HG02759 (cell line): ENCODE measurements around the gene GALNT16.
"Not testable (repeated sequence)": the region's sequence is repeated elsewhere in the genome, so short reads cannot be mapped to it uniquely, and the experiment has no call there.

Experiments used
- ATAC-seq: cut with Tn5 transposase; IDR thresholded peaks from one replicate; pipeline ENCODE4 v1.9.1; 2021; ENCODE audit warnings: mild to moderate bottlenecking, moderate library complexity; ENCODE audit not compliant: unreplicated experiment

The GALNT16 gene

GRCh38 chr14:69358233-69358963, 98.4 kb downstream of the GALNT16 start:
- no peak for ATAC-seq

- ATAC-seq = no peak
These were observed 99.0 kb downstream of the GALNT16 start for GRCh38 chr14:69358966-69359365.

GRCh38 chr14:69360438-69361108, 100.6 kb downstream of the GALNT16 start:
- ATAC-seq = no peak

GRCh38 chr14:69363055-69363454, 103.1 kb downstream of the GALNT16 start:
- no peak for ATAC-seq

- no peak for ATAC-seq
These were observed 104.0 kb downstream of the GALNT16 start for GRCh38 chr14:69363964-69364363.

GRCh38 chr14:69364378-69364777, 104.4 kb downstream of the GALNT16 start:
- no peak for ATAC-seq

GRCh38 chr14:69366069-69366468, 106.1 kb downstream of the GALNT16 start:
- ATAC-seq = no peak

GRCh38 chr14:69366761-69367160, 106.8 kb downstream of the GALNT16 start:
- no peak for ATAC-seq

GRCh38 chr14:69368381-69368780, 108.4 kb downstream of the GALNT16 start:
- no peak for ATAC-seq

GRCh38 chr14:69370061-69370460, 110.1 kb downstream of the GALNT16 start:
- ATAC-seq = no peak

- no peak for ATAC-seq
These were observed 112.2 kb downstream of the GALNT16 start for GRCh38 chr14:69372146-69372545.

- ATAC-seq = no peak
These were observed 113.1 kb downstream of the GALNT16 start for GRCh38 chr14:69373104-69373503.

GRCh38 chr14:69374235-69374634, 114.3 kb downstream of the GALNT16 start:
- ATAC-seq = no peak

- ATAC-seq = no peak
These were observed 115.2 kb downstream of the GALNT16 start for GRCh38 chr14:69375182-69375581.

GRCh38 chr14:69375722-69376121, 115.8 kb downstream of the GALNT16 start:
- no peak for ATAC-seq

- no peak for ATAC-seq
These were observed 116.5 kb downstream of the GALNT16 start for GRCh38 chr14:69376439-69376838.

GRCh38 chr14:69378274-69378673, 118.3 kb downstream of the GALNT16 start:
- ATAC-seq = no peak

GRCh38 chr14:69387311-69387710, 127.4 kb downstream of the GALNT16 start:
- no peak for ATAC-seq

- ATAC-seq = not testable (repeated sequence)
These were observed 131.4 kb downstream of the GALNT16 start for GRCh38 chr14:69391400-69391799.

- no peak for ATAC-seq
These were observed 132.5 kb downstream of the GALNT16 start for GRCh38 chr14:69392481-69392880.

GRCh38 chr14:69395929-69396328, 136.0 kb downstream of the GALNT16 start:
- no peak for ATAC-seq

GRCh38 chr14:69398053-69398817, 138.3 kb downstream of the GALNT16 start, which contains the start of the genes ERH and SLC39A9:
TSS of gene ERH (minus strand) at chr14:69398299. CDS start at chr14:69398233, 66 bp downstream.
TSS of gene SLC39A9 (plus strand) at chr14:69398692. CDS start at chr14:69399370, 678 bp downstream.
- peak; percentile 90 for ATAC-seq
